Vagina (tissue), 2 donors: ENCODE measurements around the gene ZNF121.
A peak's percentile ranks its signal among the peaks of the same experiment; 100 is the strongest.

ENCODE experiments used
- CTCF ChIP-seq, 3 experiments: fragments of 450-650 bp in 2 of 3; fragments of 200-600 bp in 1 of 3; sonication (generic) in 1 of 3; IDR thresholded peaks; one replicate each; pipeline ENCODE4 v1.5.1; 2017 to 2019; ENCODE audit warnings: antibody characterized with exemption in 3 of 3, mild to moderate bottlenecking in 2 of 3, moderate library complexity in 2 of 3
- POLR2AphosphoS5 ChIP-seq, 2 donors: sonication (generic); formaldehyde crosslinking; IDR thresholded peaks; one replicate each; pipeline ENCODE4 v1.9.0; 2017; ENCODE audit warnings: antibody characterized with exemption in 2 of 2, mild to moderate bottlenecking in 2 of 2, low read depth in 1 of 2; ENCODE audit not compliant: insufficient read depth in 1 of 2

GRCh38 chr19:9584073-9584833 lies at the start of gene ZNF121:
- TF ChIP-seq POLR2AphosphoS5 (IDR thresholded peaks at IDR 0.05; ENCODE audit: insufficient read depth in 1 of 2, low read depth in 1 of 2): peak; percentile 85 to 86
- TF ChIP-seq CTCF (IDR thresholded peaks at IDR 0.05): no peak
